ENCODE measurements around the gene SNRPD1. TPM values are rescaled to one million over a fixed set of nuclear protein-coding genes. Genes with fewer than 3 reads are reported as not detected.
A peak's percentile ranks its signal among the peaks of the same experiment; 100 is the strongest.
"Not testable (repeated sequence)": the region's sequence is repeated elsewhere in the genome, so short reads cannot be mapped to it uniquely, and the experiment has no call there.

SNRPD1 gene
- total and polyA plus RNA-seq, 9 of the 15 experiments (the other 6 are each of a cell fraction or from before 2014, with no cell fraction given) = 186 to 1,063 (median 313) TPM

GRCh38 chr18:21640375-21640774 is 28.3 kb downstream of the SNRPD1 start:
- CTCF ChIA-PET (ENCODE audit: low intra/inter-chr PET ratio); H3K79me2 ChIP-seq (ENCODE audit: control insufficient read depth, insufficient read depth, low read length); BruUV-seq (replicated peaks); ATAC-seq; H3K4me2 ChIP-seq (ENCODE audit: insufficient read depth, low read length); H3K27me3 ChIP-seq (ENCODE audit: control insufficient read depth in 2 of 2, insufficient read depth in 2 of 2, low read length in 2 of 2); H4K20me1 ChIP-seq (replicated peaks; ENCODE audit: control insufficient read depth, insufficient read depth, low read length); H3K4me1 ChIP-seq (replicated peaks in 1 of 2; ENCODE audit: control insufficient read depth in 2 of 2, insufficient read depth in 2 of 2, low read length in 2 of 2); H3K9me1 ChIP-seq (ENCODE audit: control insufficient read depth, insufficient read depth, low read length); FAIRE-seq; H3K9me3 ChIP-seq (replicated peaks; ENCODE audit: control insufficient read depth, insufficient read depth, low read depth, low read length); in situ Hi-C loops (cut with MboI); H2AFZ ChIP-seq (ENCODE audit: low read depth, low read length); H3K36me3 ChIP-seq (ENCODE audit: control insufficient read depth, insufficient read depth, low read length); intact Hi-C loops (cut with micrococcal nuclease); H3K4me3 ChIP-seq; DNase-seq (ENCODE audit: extremely low read depth in 1 of 4, low spot score in 3 of 4); H3K9ac ChIP-seq (ENCODE audit: insufficient read depth in 1 of 2, low read depth in 2 of 2, low read length in 2 of 2); H3K27ac ChIP-seq (ENCODE audit: extremely low read depth, low read depth, low read length): not testable (repeated sequence)
- POLR2A ChIA-PET = interaction anchor here (0.6 to 1.3 kb wide), 4 partner anchors 10 to 652 kb away, joined by 3 to 6 read pairs (median 4); no protein-coding TSS in a partner anchor
- WGBS (ENCODE audit: insufficient coverage, low coverage, missing lambda C conversion rate) = 100% methylated on average over 1 of the region's 5 CpGs
- TF ChIP-seq, protein P1, sequence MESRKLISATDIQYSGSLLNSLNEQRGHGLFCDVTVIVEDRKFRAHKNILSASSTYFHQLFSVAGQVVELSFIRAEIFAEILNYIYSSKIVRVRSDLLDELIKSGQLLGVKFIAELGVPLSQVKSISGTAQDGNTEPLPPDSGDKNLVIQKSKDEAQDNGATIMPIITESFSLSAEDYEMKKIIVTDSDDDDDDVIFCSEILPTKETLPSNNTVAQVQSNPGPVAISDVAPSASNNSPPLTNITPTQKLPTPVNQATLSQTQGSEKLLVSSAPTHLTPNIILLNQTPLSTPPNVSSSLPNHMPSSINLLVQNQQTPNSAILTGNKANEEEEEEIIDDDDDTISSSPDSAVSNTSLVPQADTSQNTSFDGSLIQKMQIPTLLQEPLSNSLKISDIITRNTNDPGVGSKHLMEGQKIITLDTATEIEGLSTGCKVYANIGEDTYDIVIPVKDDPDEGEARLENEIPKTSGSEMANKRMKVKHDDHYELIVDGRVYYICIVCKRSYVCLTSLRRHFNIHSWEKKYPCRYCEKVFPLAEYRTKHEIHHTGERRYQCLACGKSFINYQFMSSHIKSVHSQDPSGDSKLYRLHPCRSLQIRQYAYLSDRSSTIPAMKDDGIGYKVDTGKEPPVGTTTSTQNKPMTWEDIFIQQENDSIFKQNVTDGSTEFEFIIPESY (CRISPR knock-in tag; IDR thresholded peaks at IDR 0.05) = peak; percentile 66
- TF ChIP-seq, protein P2, sequence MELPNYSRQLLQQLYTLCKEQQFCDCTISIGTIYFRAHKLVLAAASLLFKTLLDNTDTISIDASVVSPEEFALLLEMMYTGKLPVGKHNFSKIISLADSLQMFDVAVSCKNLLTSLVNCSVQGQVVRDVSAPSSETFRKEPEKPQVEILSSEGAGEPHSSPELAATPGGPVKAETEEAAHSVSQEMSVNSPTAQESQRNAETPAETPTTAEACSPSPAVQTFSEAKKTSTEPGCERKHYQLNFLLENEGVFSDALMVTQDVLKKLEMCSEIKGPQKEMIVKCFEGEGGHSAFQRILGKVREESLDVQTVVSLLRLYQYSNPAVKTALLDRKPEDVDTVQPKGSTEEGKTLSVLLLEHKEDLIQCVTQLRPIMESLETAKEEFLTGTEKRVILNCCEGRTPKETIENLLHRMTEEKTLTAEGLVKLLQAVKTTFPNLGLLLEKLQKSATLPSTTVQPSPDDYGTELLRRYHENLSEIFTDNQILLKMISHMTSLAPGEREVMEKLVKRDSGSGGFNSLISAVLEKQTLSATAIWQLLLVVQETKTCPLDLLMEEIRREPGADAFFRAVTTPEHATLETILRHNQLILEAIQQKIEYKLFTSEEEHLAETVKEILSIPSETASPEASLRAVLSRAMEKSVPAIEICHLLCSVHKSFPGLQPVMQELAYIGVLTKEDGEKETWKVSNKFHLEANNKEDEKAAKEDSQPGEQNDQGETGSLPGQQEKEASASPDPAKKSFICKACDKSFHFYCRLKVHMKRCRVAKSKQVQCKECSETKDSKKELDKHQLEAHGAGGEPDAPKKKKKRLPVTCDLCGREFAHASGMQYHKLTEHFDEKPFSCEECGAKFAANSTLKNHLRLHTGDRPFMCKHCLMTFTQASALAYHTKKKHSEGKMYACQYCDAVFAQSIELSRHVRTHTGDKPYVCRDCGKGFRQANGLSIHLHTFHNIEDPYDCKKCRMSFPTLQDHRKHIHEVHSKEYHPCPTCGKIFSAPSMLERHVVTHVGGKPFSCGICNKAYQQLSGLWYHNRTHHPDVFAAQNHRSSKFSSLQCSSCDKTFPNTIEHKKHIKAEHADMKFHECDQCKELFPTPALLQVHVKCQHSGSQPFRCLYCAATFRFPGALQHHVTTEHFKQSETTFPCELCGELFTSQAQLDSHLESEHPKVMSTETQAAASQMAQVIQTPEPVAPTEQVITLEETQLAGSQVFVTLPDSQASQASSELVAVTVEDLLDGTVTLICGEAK (IDR thresholded peaks at IDR 0.05) = peak; percentile 67
- TF ChIP-seq, protein P2 (CRISPR knock-in tag; IDR thresholded peaks at IDR 0.05) = peak; percentile 67; the same call in 1 of the 2 replicates

Data from K562 (cell line).